ENCODE results near the gene SLC15A3. TPM values are rescaled to one million over a fixed set of nuclear protein-coding genes. Genes with fewer than 3 reads are reported as not detected.

SLC15A3 gene
- total RNA-seq (27.0 TPM), polyA plus RNA-seq (ENCODE audit: insufficient read depth, low read depth, low replicate concordance) (26.6 TPM)
- long read RNA-seq, donor 1, full-length matches to known transcripts, result 4 of 4 reads
- long read RNA-seq, donor 1, partial matches to known transcripts, result 0 of 4 reads
- long read RNA-seq, donor 1, other reads (novel, unspliced or antisense), result 0 of 4 reads
- long read RNA-seq, donor 2, result 0 reads
- long read RNA-seq, donor 3, partial matches to known transcripts, result 0 of 2 reads
- long read RNA-seq, donor 3, other reads (novel, unspliced or antisense), result 0 of 2 reads
- long read RNA-seq, donor 4, partial matches to known transcripts, result 0 of 2 reads
- long read RNA-seq, donor 4, other reads (novel, unspliced or antisense), result 0 of 2 reads
- long read RNA-seq, donor 5, result 0 reads
- long read RNA-seq, donor 6, partial matches to known transcripts, result 0 of 2 reads
- long read RNA-seq, donor 6, other reads (novel, unspliced or antisense), result 0 of 2 reads
- long read RNA-seq, donor 7, full-length matches to known transcripts, result 8 of 15 reads
- long read RNA-seq, donor 7, partial matches to known transcripts, result 4 of 15 reads
- long read RNA-seq, donor 7, other reads (novel, unspliced or antisense), result 3 of 15 reads
- long read RNA-seq, donor 8, full-length matches to known transcripts, result 3 of 3 reads
- long read RNA-seq, donor 8, partial matches to known transcripts, result 0 of 3 reads
- long read RNA-seq, donor 8, other reads (novel, unspliced or antisense), result 0 of 3 reads
- long read RNA-seq, donor 9, result 0 reads
- long read RNA-seq, donor 10, partial matches to known transcripts, result 0 of 4 reads
- long read RNA-seq, donor 10, other reads (novel, unspliced or antisense), result 0 of 4 reads

- no peaks in the 10 kb centered on the region for H3K27me3 ChIP-seq (ENCODE audit: control insufficient read depth, insufficient read depth, low read length)
- no peaks in the 10 kb centered on the region for H3K36me3 ChIP-seq (ENCODE audit: control insufficient read depth in 2 of 3, insufficient read depth in 3 of 3, low read length in 3 of 3)
- intact Hi-C loops (cut with DNase I), result no loop called here
- TF ChIP-seq, protein P1, sequence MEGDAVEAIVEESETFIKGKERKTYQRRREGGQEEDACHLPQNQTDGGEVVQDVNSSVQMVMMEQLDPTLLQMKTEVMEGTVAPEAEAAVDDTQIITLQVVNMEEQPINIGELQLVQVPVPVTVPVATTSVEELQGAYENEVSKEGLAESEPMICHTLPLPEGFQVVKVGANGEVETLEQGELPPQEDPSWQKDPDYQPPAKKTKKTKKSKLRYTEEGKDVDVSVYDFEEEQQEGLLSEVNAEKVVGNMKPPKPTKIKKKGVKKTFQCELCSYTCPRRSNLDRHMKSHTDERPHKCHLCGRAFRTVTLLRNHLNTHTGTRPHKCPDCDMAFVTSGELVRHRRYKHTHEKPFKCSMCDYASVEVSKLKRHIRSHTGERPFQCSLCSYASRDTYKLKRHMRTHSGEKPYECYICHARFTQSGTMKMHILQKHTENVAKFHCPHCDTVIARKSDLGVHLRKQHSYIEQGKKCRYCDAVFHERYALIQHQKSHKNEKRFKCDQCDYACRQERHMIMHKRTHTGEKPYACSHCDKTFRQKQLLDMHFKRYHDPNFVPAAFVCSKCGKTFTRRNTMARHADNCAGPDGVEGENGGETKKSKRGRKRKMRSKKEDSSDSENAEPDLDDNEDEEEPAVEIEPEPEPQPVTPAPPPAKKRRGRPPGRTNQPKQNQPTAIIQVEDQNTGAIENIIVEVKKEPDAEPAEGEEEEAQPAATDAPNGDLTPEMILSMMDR (IDR thresholded peaks at IDR 0.05; ENCODE audit: borderline replicate concordance, extremely low read depth, insufficient read depth), result no peak
- no peak for FAIRE-seq
- H3K27ac ChIP-seq (ENCODE audit: low read depth in 2 of 2, low read length in 2 of 2), result peak within 1 kb of the TSS; percentile 39 to 87
- peaks cover 0 to 2% (median 0%) of the 10 kb centered on the region in 3 donors for H3K4me1 ChIP-seq (ENCODE audit: control insufficient read depth in 2 of 3, insufficient read depth in 2 of 3, low read depth in 1 of 3, low read length in 3 of 3)
- peak within 1 kb of the TSS; percentile 30 to 73 (median 65) for H3K9ac ChIP-seq (ENCODE audit: low read length in 3 of 3)
- H3K9me3 ChIP-seq (ENCODE audit: control insufficient read depth in 2 of 3, insufficient read depth in 1 of 3, low read length in 3 of 3), result no peaks in the 10 kb centered on the region
- H3K4me3 ChIP-seq (ENCODE audit: low read length in 3 of 3), result peak within 1 kb of the TSS; percentile 46 to 69 (median 62)
- DNase-seq, result peak; percentile 43 to 87 (median 70)
These were observed at the start of gene SLC15A3 for GRCh38 chr11:60951904-60952741. Gene SLC15A3 (minus strand): TSS chr11:60952176. CDS start chr11:60951551, 625 bp downstream.

DNA sequence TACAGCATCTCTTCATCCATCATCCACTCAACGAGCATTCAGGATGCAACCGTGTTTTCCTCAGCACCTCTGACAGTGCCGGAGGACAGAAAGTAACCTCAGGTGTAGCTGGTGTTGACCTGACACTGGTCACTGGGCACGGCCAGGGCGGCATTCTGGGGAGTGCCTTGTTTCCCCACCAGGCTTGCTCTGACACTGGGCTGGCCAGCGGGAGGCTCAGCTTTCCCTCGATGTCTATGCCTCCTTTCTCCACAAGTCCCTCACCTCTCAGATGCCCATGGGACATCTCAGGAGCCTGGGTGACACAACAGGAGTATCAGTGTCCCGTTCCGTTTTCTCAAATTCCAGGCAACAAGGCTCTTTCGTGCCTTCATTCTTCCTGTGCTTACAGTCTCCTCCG, 48.5 kb upstream of the SLC15A3 start:
- no peaks in the 10 kb centered on the region for H3K9me3 ChIP-seq (ENCODE audit: control insufficient read depth in 2 of 3, insufficient read depth in 1 of 3, low read length in 3 of 3)
- H3K9ac ChIP-seq (ENCODE audit: low read length in 3 of 3), result no peak overlapping the region
- H3K27ac ChIP-seq (ENCODE audit: low read depth in 2 of 2, low read length in 2 of 2), result no peak overlapping the region
- TF ChIP-seq, protein P1 (IDR thresholded peaks at IDR 0.05; ENCODE audit: borderline replicate concordance, extremely low read depth, insufficient read depth), result no peak
- peaks cover 0 to 10% (median 8%) of the 10 kb centered on the region in 3 donors for H3K4me1 ChIP-seq (ENCODE audit: control insufficient read depth in 2 of 3, insufficient read depth in 2 of 3, low read depth in 1 of 3, low read length in 3 of 3)
- peak in 1 of 5 donors; percentile 51 for DNase-seq
- FAIRE-seq, result no peak
- H3K27me3 ChIP-seq (ENCODE audit: control insufficient read depth, insufficient read depth, low read length), result no peaks in the 10 kb centered on the region
- no peak overlapping the region for H3K4me3 ChIP-seq (ENCODE audit: low read length in 3 of 3)
- intact Hi-C loops (cut with DNase I), result no loop called here
- no peaks in the 10 kb centered on the region for H3K36me3 ChIP-seq (ENCODE audit: control insufficient read depth in 2 of 3, insufficient read depth in 3 of 3, low read length in 3 of 3)

DNA sequence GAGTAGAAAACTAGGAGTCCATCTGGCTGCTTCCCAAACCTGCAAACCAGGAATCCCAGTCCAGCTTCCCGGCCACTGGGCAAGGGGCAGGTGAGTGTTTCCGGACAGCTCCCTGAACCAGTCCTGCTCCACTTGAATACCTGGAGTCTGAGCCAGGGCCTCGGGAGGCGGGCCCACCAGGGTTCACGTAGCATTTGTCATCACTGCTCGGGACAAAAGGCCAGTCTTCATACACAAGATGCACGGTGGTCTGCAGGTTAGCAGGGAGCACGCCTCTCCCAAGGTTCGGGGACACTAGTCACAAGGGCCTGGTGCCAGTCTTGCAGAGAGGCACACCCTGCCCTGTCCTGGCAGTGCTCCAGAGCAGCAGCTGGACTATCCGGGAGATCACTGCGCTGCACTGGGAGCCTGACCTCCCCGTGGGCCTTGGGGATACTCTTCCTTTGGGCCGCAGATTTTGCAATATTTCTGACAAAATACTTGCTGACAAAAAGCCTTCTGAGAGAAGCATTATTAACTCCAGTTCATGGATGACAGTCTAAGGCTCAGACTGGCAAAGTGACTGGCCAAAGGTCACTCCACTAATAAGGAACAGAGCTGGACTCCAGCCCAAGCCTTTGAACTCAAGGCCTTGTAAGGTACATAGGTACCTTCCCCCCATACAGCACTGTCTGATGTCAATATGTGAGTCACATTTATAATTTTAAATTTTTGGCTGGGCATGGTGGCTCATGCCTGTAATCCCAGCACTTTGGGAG, 44.6 kb upstream of the SLC15A3 start:
- DNase-seq (peak in 1 of 5 donors; percentile 70), FAIRE-seq (no peak)
- Histone ChIP-seq H3K36me3 (ENCODE audit: control insufficient read depth in 2 of 3, insufficient read depth in 3 of 3, low read length in 3 of 3) (no peaks in the 10 kb centered on the region), H3K9ac (ENCODE audit: low read length in 3 of 3) (no peak overlapping the region), H3K27ac (ENCODE audit: low read depth in 2 of 2, low read length in 2 of 2) (peak overlapping the region in 1 of 2 donors; percentile 36), H3K4me3 (ENCODE audit: low read length in 3 of 3) (no peak overlapping the region), H3K4me1 (ENCODE audit: control insufficient read depth in 2 of 3, insufficient read depth in 2 of 3, low read depth in 1 of 3, low read length in 3 of 3) (peaks cover 0 to 10% (median 8%) of the 10 kb centered on the region in 3 donors), H3K27me3 (ENCODE audit: control insufficient read depth, insufficient read depth, low read length) (no peaks in the 10 kb centered on the region), H3K9me3 (ENCODE audit: control insufficient read depth in 2 of 3, insufficient read depth in 1 of 3, low read length in 3 of 3) (no peaks in the 10 kb centered on the region)
- TF ChIP-seq, protein P1 (IDR thresholded peaks at IDR 0.05; ENCODE audit: borderline replicate concordance, extremely low read depth, insufficient read depth), result no peak
- intact Hi-C loops (cut with DNase I), result no loop called here

Measured in kidney (tissue), 22 donors.